Esophagus squamous epithelium (tissue), 4 donors: ENCODE data around the gene FAM13B.

Source experiments
- POLR2A ChIP-seq, 4 donors: fragments of 450-650 bp; IDR thresholded peaks; one replicate each; pipeline ENCODE4 v1.6.1; 2017; ENCODE audit warnings: antibody characterized with exemption in 4 of 4, mild to moderate bottlenecking in 4 of 4, moderate library complexity in 3 of 4
- TF ChIP-seq, protein P1 (sequence below), 6 experiments: fragments of 450-650 bp in 4 of 6; fragments of 200-600 bp in 2 of 6; sonication (generic) in 2 of 6; IDR thresholded peaks; one replicate each; pipeline ENCODE4 v1.5.1; 2016 to 2019; ENCODE audit warnings: antibody characterized with exemption in 6 of 6, mild to moderate bottlenecking in 4 of 6, moderate library complexity in 4 of 6

DNA sequence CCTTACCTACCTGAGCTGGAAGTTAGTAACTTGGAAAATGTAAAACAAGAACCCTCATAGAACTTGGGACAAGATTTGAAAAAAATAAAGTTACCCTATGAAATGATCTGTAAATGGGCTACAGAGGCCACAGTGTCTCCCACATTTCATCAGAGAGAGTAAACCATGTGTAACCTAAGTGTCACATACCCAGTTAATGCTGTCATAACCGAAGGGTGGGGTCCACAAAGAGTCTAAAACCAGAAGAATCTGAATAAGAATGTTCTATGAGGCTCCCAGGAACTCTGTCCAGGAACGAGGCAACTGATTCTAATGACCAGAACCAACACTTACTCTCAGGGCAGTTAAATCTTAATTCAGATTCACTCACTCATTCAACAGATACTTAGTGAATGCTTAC, 1.0 kb upstream of the FAM13B start:
- TF ChIP-seq, protein P1, sequence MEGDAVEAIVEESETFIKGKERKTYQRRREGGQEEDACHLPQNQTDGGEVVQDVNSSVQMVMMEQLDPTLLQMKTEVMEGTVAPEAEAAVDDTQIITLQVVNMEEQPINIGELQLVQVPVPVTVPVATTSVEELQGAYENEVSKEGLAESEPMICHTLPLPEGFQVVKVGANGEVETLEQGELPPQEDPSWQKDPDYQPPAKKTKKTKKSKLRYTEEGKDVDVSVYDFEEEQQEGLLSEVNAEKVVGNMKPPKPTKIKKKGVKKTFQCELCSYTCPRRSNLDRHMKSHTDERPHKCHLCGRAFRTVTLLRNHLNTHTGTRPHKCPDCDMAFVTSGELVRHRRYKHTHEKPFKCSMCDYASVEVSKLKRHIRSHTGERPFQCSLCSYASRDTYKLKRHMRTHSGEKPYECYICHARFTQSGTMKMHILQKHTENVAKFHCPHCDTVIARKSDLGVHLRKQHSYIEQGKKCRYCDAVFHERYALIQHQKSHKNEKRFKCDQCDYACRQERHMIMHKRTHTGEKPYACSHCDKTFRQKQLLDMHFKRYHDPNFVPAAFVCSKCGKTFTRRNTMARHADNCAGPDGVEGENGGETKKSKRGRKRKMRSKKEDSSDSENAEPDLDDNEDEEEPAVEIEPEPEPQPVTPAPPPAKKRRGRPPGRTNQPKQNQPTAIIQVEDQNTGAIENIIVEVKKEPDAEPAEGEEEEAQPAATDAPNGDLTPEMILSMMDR (IDR thresholded peaks at IDR 0.05): no peak
- no peak for TF ChIP-seq POLR2A (IDR thresholded peaks at IDR 0.05)
